Upper lobe of left lung (tissue), 6 donors: ENCODE data around the gene ERI3. TPM values are rescaled to one million over a fixed set of nuclear protein-coding genes. Genes with fewer than 3 reads are reported as not detected.

ENCODE experiments used
- ATAC-seq, 2 donors: fragments of 200-7000 bp; cut with Tn5 transposase; one replicate each; pipeline ENCODE4 v1.9.1; 2022; ENCODE audit warnings: mild to moderate bottlenecking in 2 of 2, moderate library complexity in 2 of 2; ENCODE audit not compliant: low FRiP score in 2 of 2
- DNase-seq, 2 donors: peaks; one replicate each; pipeline ENCODE4 v3.0.0-alpha.2; 2019 to 2020
- H3K27ac ChIP-seq, 4 donors: fragments of 200-600 bp; sonication (generic); one replicate each; pipeline ENCODE4 v1.5.1; 2016 to 2019
- H3K27me3 ChIP-seq, 4 donors: fragments of 200-600 bp; sonication (generic); one replicate each; pipeline ENCODE4 v1.5.1; 2017 to 2019
- H3K36me3 ChIP-seq, 4 donors: fragments of 200-600 bp; sonication (generic); one replicate each; pipeline ENCODE4 v1.5.1; 2016 to 2019
- H3K4me1 ChIP-seq, 4 donors: fragments of 200-600 bp; sonication (generic); one replicate each; pipeline ENCODE4 v1.5.1; 2018 to 2019
- H3K4me3 ChIP-seq, 4 donors: fragments of 200-600 bp; sonication (generic); one replicate each; pipeline ENCODE4 v1.5.1; 2017 to 2019; ENCODE audit warnings: mild to moderate bottlenecking in 2 of 4, moderate library complexity in 1 of 4
- H3K9me3 ChIP-seq, 4 donors: fragments of 200-600 bp; sonication (generic); one replicate each; pipeline ENCODE4 v1.5.1; 2018 to 2019
- CTCF ChIP-seq, 6 experiments: fragments of 450-650 bp in 4 of 6; fragments of 200-600 bp in 2 of 6; sonication (generic) in 2 of 6; IDR thresholded peaks; one replicate each; pipeline ENCODE4 v1.5.1; 2016 to 2019; ENCODE audit warnings: antibody characterized with exemption in 6 of 6
- EP300 ChIP-seq, 4 donors: sonication (generic); formaldehyde crosslinking; IDR thresholded peaks; one replicate each; pipeline ENCODE4 v1.5.1; 2017; ENCODE audit warnings: antibody characterized with exemption in 4 of 4, control low read depth in 2 of 4
- POLR2A ChIP-seq, 4 donors: fragments of 450-650 bp; IDR thresholded peaks; one replicate each; pipeline ENCODE4 v1.5.1; 2016 to 2017; ENCODE audit warnings: antibody characterized with exemption in 4 of 4, mild to moderate bottlenecking in 2 of 4
- POLR2AphosphoS5 ChIP-seq, 2 donors: sonication (generic); formaldehyde crosslinking; IDR thresholded peaks; one replicate each; pipeline ENCODE4 v1.5.1; 2017; ENCODE audit warnings: antibody characterized with exemption in 2 of 2
- WGBS, 2 donors: methylation state at CpG; one replicate each; pipeline ENCODE4 v1.1.5; 2017 to 2018; 5-methylcytosine and 5-hydroxymethylcytosine counted together
- total RNA-seq, 6 donors: library from RNA; depleted of rRNA in 4 of 6; stranded (reverse); fragments of >200 nt in 4 of 6; gene quantifications; one replicate each; pipeline versions ENCODE4 v1.1.0 to v1.2.1, GENCODE V29; 2016 to 2021
- donor health status: DM: no; HTN: no; CAD: no; lungs with moderate emphysema.
- donor health status: DM: no; HTN: yes; CAD: no; lungs with severe emphysema.

The ERI3 gene
- total RNA-seq, 6 donors from 2014 or later: 27.0 to 43.7 (median 39.3) TPM

- WGBS, 2 donors: 84 to 90% methylated on average over 1 of the region's 1 CpG
- H3K9me3 ChIP-seq: no peaks in the 10 kb centered on the region
- no peak overlapping the region for H3K4me3 ChIP-seq
- no peak for DNase-seq
- no peaks in the 10 kb centered on the region for H3K36me3 ChIP-seq
- no peaks in the 10 kb centered on the region for H3K27me3 ChIP-seq
- ATAC-seq: no peak
- H3K27ac ChIP-seq: no peak overlapping the region
- TF ChIP-seq POLR2AphosphoS5 (IDR thresholded peaks at IDR 0.05): no peak
- no peak for TF ChIP-seq POLR2A (IDR thresholded peaks at IDR 0.05)
- no peak for TF ChIP-seq EP300 (IDR thresholded peaks at IDR 0.05)
- no peak for TF ChIP-seq CTCF (IDR thresholded peaks at IDR 0.05)
- peaks cover 7 to 27% (median 22%) of the 10 kb centered on the region in 4 donors for H3K4me1 ChIP-seq
These were observed 89.2 kb downstream of the ERI3 start for GRCh38 chr1:44265656-44266358.

- H3K9me3 ChIP-seq: no peaks in the 10 kb centered on the region
- H3K27ac ChIP-seq: no peak overlapping the region
- H3K27me3 ChIP-seq: no peaks in the 10 kb centered on the region
- TF ChIP-seq EP300 (IDR thresholded peaks at IDR 0.05) (no peak), POLR2A (IDR thresholded peaks at IDR 0.05) (no peak), CTCF (IDR thresholded peaks at IDR 0.05) (no peak)
- ATAC-seq: no peak
- 90 to 92% methylated on average over 11 of the region's 11 CpGs for WGBS, 2 donors
- H3K4me1 ChIP-seq: peaks cover 7 to 27% (median 22%) of the 10 kb centered on the region in 4 donors
- H3K36me3 ChIP-seq: no peaks in the 10 kb centered on the region
- DNase-seq: peak in 1 of 2 donors; percentile 48
- H3K4me3 ChIP-seq: no peak overlapping the region
These were observed 90.6 kb downstream of the ERI3 start for GRCh38 chr1:44264451-44264771.

- H3K9me3 ChIP-seq: no peaks in the 10 kb centered on the region
- DNase-seq (no peak), ATAC-seq (peak in 1 of 2 donors; percentile 66)
- TF ChIP-seq CTCF (IDR thresholded peaks at IDR 0.05): no peak
- TF ChIP-seq EP300 (IDR thresholded peaks at IDR 0.05): no peak
- TF ChIP-seq POLR2AphosphoS5 (IDR thresholded peaks at IDR 0.05): no peak
- TF ChIP-seq POLR2A (IDR thresholded peaks at IDR 0.05): no peak
- H3K27ac ChIP-seq: peak overlapping the region in 1 of 4 donors; percentile 10
- H3K27me3 ChIP-seq: no peaks in the 10 kb centered on the region
- H3K36me3 ChIP-seq: no peaks in the 10 kb centered on the region
- H3K4me3 ChIP-seq: no peak overlapping the region
- WGBS, 2 donors: 84 to 86% methylated on average over 9 of the region's 9 CpGs
- peaks cover 7 to 27% (median 22%) of the 10 kb centered on the region in 4 donors for H3K4me1 ChIP-seq
These were observed 91.2 kb downstream of the ERI3 start for GRCh38 chr1:44263568-44264450.

GRCh38 chr1:44262816-44263567, 92.1 kb downstream of the ERI3 start:
- ATAC-seq: no peak
- TF ChIP-seq POLR2AphosphoS5 (IDR thresholded peaks at IDR 0.05) (no peak), EP300 (IDR thresholded peaks at IDR 0.05) (no peak), POLR2A (IDR thresholded peaks at IDR 0.05) (no peak), CTCF (IDR thresholded peaks at IDR 0.05) (no peak)
- Histone ChIP-seq H3K27me3 (no peaks in the 10 kb centered on the region), H3K36me3 (no peaks in the 10 kb centered on the region), H3K9me3 (no peaks in the 10 kb centered on the region), H3K27ac (no peak overlapping the region), H3K4me1 (peaks cover 7 to 27% (median 22%) of the 10 kb centered on the region in 4 donors), H3K4me3 (no peak overlapping the region)
- 81 to 83% methylated on average over 4 of the region's 4 CpGs for WGBS, 2 donors
- DNase-seq: no peak
